Osteocyte (in vitro differentiated cells): ENCODE results near the gene DIRAS1. TPM values are rescaled to one million over a fixed set of nuclear protein-coding genes. Genes with fewer than 3 reads are reported as not detected.
"Not testable (repeated sequence)": the region's sequence is repeated elsewhere in the genome, so short reads cannot be mapped to it uniquely, and the experiment has no call there.

ENCODE experiments used
- DNase-seq: peaks from one replicate; pipeline ENCODE4 v3.0.0; 2021; ENCODE audit warnings: mixed read lengths; ENCODE audit not compliant: unreplicated experiment; ENCODE audit errors: extremely low spot score
- H3K27ac Mint-ChIP-seq: one replicate; pipeline ENCODE4 v1.8.0; 2021; ENCODE audit warnings: mild to moderate bottlenecking, mixed read lengths; ENCODE audit not compliant: unreplicated experiment
- H3K27me3 Mint-ChIP-seq: one replicate; pipeline ENCODE4 v1.8.0; 2021; ENCODE audit warnings: mixed read lengths; ENCODE audit not compliant: unreplicated experiment
- H3K36me3 Mint-ChIP-seq: one replicate; pipeline ENCODE4 v1.8.0; 2021; ENCODE audit warnings: mixed read lengths; ENCODE audit not compliant: unreplicated experiment
- H3K4me1 Mint-ChIP-seq: one replicate; pipeline ENCODE4 v1.8.0; 2021; ENCODE audit warnings: mixed read lengths; ENCODE audit not compliant: unreplicated experiment
- H3K4me3 Mint-ChIP-seq: one replicate; pipeline ENCODE4 v1.8.0; 2021; ENCODE audit warnings: mild to moderate bottlenecking, moderate library complexity, mixed read lengths; ENCODE audit not compliant: unreplicated experiment
- H3K9me3 Mint-ChIP-seq: one replicate; pipeline ENCODE4 v1.8.0; 2021; ENCODE audit warnings: mixed read lengths; ENCODE audit not compliant: unreplicated experiment
- CTCF ChIP-seq: fragments of 200-600 bp; sonication (generic); IDR thresholded peaks from 2 replicates; pipeline ENCODE4 v1.5.0; 2021; ENCODE audit warnings: antibody characterized with exemption, mild to moderate bottlenecking, moderate library complexity
- total RNA-seq: library from RNA; stranded (reverse); gene quantifications from 2 replicates; pipeline ENCODE4 v1.2.1, GENCODE V29; 2021

Gene DIRAS1
- total RNA-seq, 1 donor from 2014 or later: 5.8 TPM

GRCh38 chr19:2714531-2715269, 6.5 kb downstream of the DIRAS1 start:
- no peak overlapping the region for H3K4me3 Mint-ChIP-seq
- DNase-seq: no peak
- peaks cover 3% of the 10 kb centered on the region for H3K36me3 Mint-ChIP-seq
- no peaks in the 10 kb centered on the region for H3K27me3 Mint-ChIP-seq
- no peak for TF ChIP-seq CTCF
- H3K27ac Mint-ChIP-seq: no peak overlapping the region
- peaks cover 11% of the 10 kb centered on the region for H3K9me3 Mint-ChIP-seq
- peaks cover under 1% of the 10 kb centered on the region for H3K4me1 Mint-ChIP-seq

- not testable (repeated sequence) for H3K4me3 Mint-ChIP-seq, DNase-seq, H3K4me1 Mint-ChIP-seq, H3K27ac Mint-ChIP-seq, H3K27me3 Mint-ChIP-seq, H3K36me3 Mint-ChIP-seq
- H3K9me3 Mint-ChIP-seq: peaks cover 11% of the 10 kb centered on the region
Measured at GRCh38 chr19:2714102-2714501, 7.1 kb downstream of the DIRAS1 start.

- not testable (repeated sequence) for H3K27me3 Mint-ChIP-seq, H3K36me3 Mint-ChIP-seq, H3K4me3 Mint-ChIP-seq, H3K4me1 Mint-ChIP-seq, DNase-seq, H3K27ac Mint-ChIP-seq
- peaks cover 11% of the 10 kb centered on the region for H3K9me3 Mint-ChIP-seq
Measured at GRCh38 chr19:2713170-2713569, 8.0 kb downstream of the DIRAS1 start.

GRCh38 chr19:2711875-2712205, 9.3 kb downstream of the DIRAS1 start:
- TF ChIP-seq CTCF: no peak
- no peak overlapping the region for H3K27ac Mint-ChIP-seq
- no peaks in the 10 kb centered on the region for H3K4me1 Mint-ChIP-seq
- DNase-seq: no peak
- H3K36me3 Mint-ChIP-seq: peaks cover 3% of the 10 kb centered on the region
- no peaks in the 10 kb centered on the region for H3K27me3 Mint-ChIP-seq
- peaks cover 11% of the 10 kb centered on the region for H3K9me3 Mint-ChIP-seq
- H3K4me3 Mint-ChIP-seq: no peak overlapping the region

GRCh38 chr19:2711172-2711874, 9.8 kb downstream of the DIRAS1 start:
- Mint-ChIP-seq H3K4me3 (no peak overlapping the region), H3K27ac (no peak overlapping the region), H3K9me3 (peaks cover 11% of the 10 kb centered on the region), H3K4me1 (no peaks in the 10 kb centered on the region), H3K36me3 (peaks cover 3% of the 10 kb centered on the region), H3K27me3 (no peaks in the 10 kb centered on the region)
- TF ChIP-seq CTCF: no peak
- no peak for DNase-seq

GRCh38 chr19:2706251-2706650, 14.9 kb downstream of the DIRAS1 start:
- Mint-ChIP-seq H3K4me1 (peaks cover 2% of the 10 kb centered on the region), H3K27ac (no peak overlapping the region), H3K4me3 (no peak overlapping the region), H3K36me3 (no peaks in the 10 kb centered on the region), H3K9me3 (no peaks in the 10 kb centered on the region), H3K27me3 (peaks cover 13% of the 10 kb centered on the region)
- no peak for DNase-seq
- TF ChIP-seq CTCF: no peak
